GM20431 (cell line): Measurements from ENCODE around the gene ENOX1.

Experiments used
- in situ Hi-C: fragments of 300-500 bp; cut with MseI, MboI; formaldehyde crosslinking; loops from one replicate; pipeline ENCODE4 v1.15.0; 2020; ENCODE audit warnings: low sequenced_read_pairs; ENCODE audit not compliant: unreplicated experiment

Gene ENOX1

GRCh38 chr13:43346427-43346826, 440.3 kb downstream of the ENOX1 start:
- in situ Hi-C loops: no loop called here

- in situ Hi-C loops: no loop called here
Measured at GRCh38 chr13:43343645-43344044, 443.1 kb downstream of the ENOX1 start.

GRCh38 chr13:43339805-43340550, 446.8 kb downstream of the ENOX1 start:
- in situ Hi-C loops: no loop called here

GRCh38 chr13:43339145-43339804, 447.5 kb downstream of the ENOX1 start:
- in situ Hi-C loops: no loop called here

GRCh38 chr13:43335764-43336163, 451.0 kb downstream of the ENOX1 start:
- in situ Hi-C loops: no loop called here

GRCh38 chr13:43333176-43333575, 453.6 kb downstream of the ENOX1 start:
- in situ Hi-C loops: no loop called here

- in situ Hi-C loops: no loop called here
Measured at GRCh38 chr13:43331672-43332071, 455.1 kb downstream of the ENOX1 start.

GRCh38 chr13:43329702-43330101, 457.1 kb downstream of the ENOX1 start:
- in situ Hi-C loops: no loop called here

- in situ Hi-C loops: no loop called here
Measured at GRCh38 chr13:43328907-43329306, 457.9 kb downstream of the ENOX1 start.

GRCh38 chr13:43326100-43326499, 460.7 kb downstream of the ENOX1 start:
- in situ Hi-C loops: no loop called here

- in situ Hi-C loops: no loop called here
Measured at GRCh38 chr13:43325636-43326035, 461.1 kb downstream of the ENOX1 start.

- in situ Hi-C loops: loop anchor here (25.0 kb wide), 1 partner anchor 488 kb away; no protein-coding TSS in a partner anchor
Measured at GRCh38 chr13:43324129-43324528, 462.6 kb downstream of the ENOX1 start.

GRCh38 chr13:43319617-43320444, 466.9 kb downstream of the ENOX1 start:
- in situ Hi-C loops: loop anchor here (25.0 kb wide), 1 partner anchor 492 kb away; no protein-coding TSS in a partner anchor

- in situ Hi-C loops: loop anchor here (25.0 kb wide), 1 partner anchor 495 kb away; no protein-coding TSS in a partner anchor
Measured at GRCh38 chr13:43316946-43317353, 469.8 kb downstream of the ENOX1 start.

GRCh38 chr13:43316281-43316680, 470.5 kb downstream of the ENOX1 start:
- in situ Hi-C loops: loop anchor here (25.0 kb wide), 1 partner anchor 496 kb away; no protein-coding TSS in a partner anchor

- in situ Hi-C loops: loop anchor here (25.0 kb wide), 1 partner anchor 497 kb away; no protein-coding TSS in a partner anchor
Measured at GRCh38 chr13:43315522-43315921, 471.2 kb downstream of the ENOX1 start.

- in situ Hi-C loops: loop anchor here (25.0 kb wide), 1 partner anchor 503 kb away; no protein-coding TSS in a partner anchor
Measured at GRCh38 chr13:43309311-43309710, 477.5 kb downstream of the ENOX1 start.

GRCh38 chr13:43307921-43308433, 478.8 kb downstream of the ENOX1 start:
- in situ Hi-C loops: loop anchor here (25.0 kb wide), 1 partner anchor 504 kb away; no protein-coding TSS in a partner anchor

- in situ Hi-C loops: loop anchor here (25.0 kb wide), 1 partner anchor 505 kb away; no protein-coding TSS in a partner anchor
Measured at GRCh38 chr13:43307221-43307920, 479.4 kb downstream of the ENOX1 start.
